Brain microvascular endothelial cell (primary cell): ENCODE data around the gene KCNQ1.

Experiments used
- DNase-seq: peaks from one replicate; pipeline ENCODE4 v3.0.0-alpha.2; 2020
- H3K27ac ChIP-seq: fragments of 250-450 bp; sonication (Bioruptor Pico); 2 replicates; pipeline ENCODE4 v1.5.1; 2020; ENCODE audit warnings: mild to moderate bottlenecking, moderate library complexity
- H3K27me3 ChIP-seq: fragments of 250-450 bp; sonication (Bioruptor Pico); replicated peaks from 2 replicates; pipeline ENCODE4 v1.5.1; 2020; ENCODE audit warnings: mild to moderate bottlenecking
- H3K36me3 ChIP-seq: fragments of 250-450 bp; sonication (Bioruptor Pico); replicated peaks from 2 replicates; pipeline ENCODE4 v1.5.1; 2020; ENCODE audit warnings: mild to moderate bottlenecking
- H3K4me3 ChIP-seq: 2 replicates; pipeline ENCODE4 v1.5.1; 2011; ENCODE audit warnings: low read depth, mild to moderate bottlenecking, control low read depth, low read length, moderate library complexity
- in situ Hi-C: cut with HindIII; loops from 2 replicates; pipeline ENCODE4 v1.10.0; 2017; ENCODE audit warnings: low sequenced_read_pairs, low pct_ligation_motif_present
- TF ChIP-seq, protein P1 (sequence below): IDR thresholded peaks from 2 replicates; pipeline ENCODE4 v1.5.1; 2011; ENCODE audit warnings: low read depth, mild to moderate bottlenecking, moderate library complexity, low read length, control low read depth, inconsistent platforms; ENCODE audit errors: missing control alignments

The KCNQ1 gene

DNA sequence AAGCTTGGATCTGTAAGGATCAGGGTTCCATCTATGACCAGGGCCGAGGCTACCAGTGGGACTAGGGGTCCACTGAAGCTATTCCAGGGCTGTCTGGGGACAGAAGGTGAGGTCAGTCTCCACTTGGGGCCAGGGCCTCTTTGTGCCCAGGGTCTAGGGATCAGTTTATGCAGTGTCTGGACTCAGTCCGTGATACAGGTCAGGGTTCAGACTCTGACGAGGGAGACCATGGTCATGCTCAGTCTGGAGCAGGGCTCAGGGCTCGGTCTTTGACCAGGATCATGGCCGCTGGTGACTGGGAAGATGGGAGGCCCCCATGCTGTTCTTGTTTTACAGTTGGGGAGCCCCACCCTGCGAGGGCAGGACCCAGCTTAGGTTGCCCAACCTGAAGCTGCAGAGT, 32.5 kb upstream of the KCNQ1 start:
- no peak overlapping the region for H3K27ac ChIP-seq
- in situ Hi-C loops = no loop called here
- TF ChIP-seq, protein P1, sequence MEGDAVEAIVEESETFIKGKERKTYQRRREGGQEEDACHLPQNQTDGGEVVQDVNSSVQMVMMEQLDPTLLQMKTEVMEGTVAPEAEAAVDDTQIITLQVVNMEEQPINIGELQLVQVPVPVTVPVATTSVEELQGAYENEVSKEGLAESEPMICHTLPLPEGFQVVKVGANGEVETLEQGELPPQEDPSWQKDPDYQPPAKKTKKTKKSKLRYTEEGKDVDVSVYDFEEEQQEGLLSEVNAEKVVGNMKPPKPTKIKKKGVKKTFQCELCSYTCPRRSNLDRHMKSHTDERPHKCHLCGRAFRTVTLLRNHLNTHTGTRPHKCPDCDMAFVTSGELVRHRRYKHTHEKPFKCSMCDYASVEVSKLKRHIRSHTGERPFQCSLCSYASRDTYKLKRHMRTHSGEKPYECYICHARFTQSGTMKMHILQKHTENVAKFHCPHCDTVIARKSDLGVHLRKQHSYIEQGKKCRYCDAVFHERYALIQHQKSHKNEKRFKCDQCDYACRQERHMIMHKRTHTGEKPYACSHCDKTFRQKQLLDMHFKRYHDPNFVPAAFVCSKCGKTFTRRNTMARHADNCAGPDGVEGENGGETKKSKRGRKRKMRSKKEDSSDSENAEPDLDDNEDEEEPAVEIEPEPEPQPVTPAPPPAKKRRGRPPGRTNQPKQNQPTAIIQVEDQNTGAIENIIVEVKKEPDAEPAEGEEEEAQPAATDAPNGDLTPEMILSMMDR = no peak
- no peak for DNase-seq
- H3K36me3 ChIP-seq = no peaks in the 10 kb centered on the region
- H3K4me3 ChIP-seq = no peak overlapping the region
- peaks cover 2% of the 10 kb centered on the region for H3K27me3 ChIP-seq

DNA sequence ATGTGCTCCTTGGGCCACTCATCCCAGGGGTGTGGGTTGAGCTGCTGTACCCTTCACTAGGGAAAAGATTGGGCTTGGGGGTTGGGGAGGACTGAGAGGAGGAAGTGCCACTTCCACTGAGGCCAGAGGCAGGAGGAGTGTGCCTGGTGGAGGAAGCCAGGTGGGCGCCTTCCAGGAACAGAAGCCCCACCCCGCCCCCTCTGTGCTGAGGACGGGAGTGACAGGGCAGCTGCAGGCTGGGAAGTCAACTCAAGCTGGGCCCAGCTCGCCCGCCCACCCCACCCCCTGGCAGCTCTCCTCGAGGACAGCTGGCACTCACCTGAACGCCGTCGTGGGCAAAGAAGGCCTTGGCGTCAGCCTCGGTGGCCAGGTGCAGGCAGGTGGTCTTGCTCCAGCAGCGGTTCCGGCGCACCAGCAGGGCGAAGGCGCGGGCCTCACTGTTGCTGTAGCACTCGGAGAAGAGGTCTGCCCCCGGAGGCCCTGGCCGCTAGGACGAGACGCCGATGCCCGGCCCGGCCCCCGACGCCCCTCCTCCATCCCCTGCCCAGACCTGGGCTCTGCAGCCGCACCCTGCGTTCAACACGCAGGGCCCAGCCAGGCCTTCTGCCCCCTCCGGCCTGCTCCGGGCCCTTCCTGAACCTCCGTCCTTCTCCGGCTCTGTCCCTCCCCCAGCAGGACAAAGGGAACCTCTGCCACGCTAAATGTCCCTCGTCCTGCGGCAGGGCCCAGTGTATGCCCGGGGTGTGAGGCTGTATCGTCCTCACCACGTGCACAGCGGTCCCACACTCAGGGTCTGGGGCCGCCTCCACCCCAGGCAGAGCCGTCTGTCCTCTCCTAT, 30.8 kb upstream of the KCNQ1 start:
- H3K27ac ChIP-seq = no peak overlapping the region
- TF ChIP-seq, protein P1 = no peak
- no peak for DNase-seq
- no peak overlapping the region for H3K4me3 ChIP-seq
- peaks cover 2% of the 10 kb centered on the region for H3K27me3 ChIP-seq
- in situ Hi-C loops = no loop called here
- no peaks in the 10 kb centered on the region for H3K36me3 ChIP-seq

DNA sequence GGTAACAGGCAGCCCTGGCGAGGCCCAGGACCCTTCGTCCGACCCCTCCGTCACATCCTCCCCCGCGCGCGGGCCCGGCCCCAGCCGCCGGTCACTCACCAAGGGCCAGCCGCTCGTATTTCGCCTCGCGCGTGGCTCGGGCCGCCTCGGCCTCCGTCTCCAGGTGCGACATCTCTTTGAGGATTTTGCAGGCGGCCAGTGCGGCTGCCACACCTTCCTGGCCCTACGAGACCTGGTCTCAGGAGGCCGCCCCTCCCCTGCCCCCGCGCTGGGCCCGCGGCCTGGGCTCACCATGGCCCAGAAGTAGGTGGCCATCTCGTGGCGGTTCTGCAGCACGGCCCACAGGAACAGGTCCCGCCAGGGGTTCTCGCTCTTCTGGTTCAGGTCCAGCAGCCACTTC, 30.2 kb upstream of the KCNQ1 start:
- Histone ChIP-seq H3K4me3 (no peak overlapping the region), H3K36me3 (no peaks in the 10 kb centered on the region), H3K27ac (no peak overlapping the region), H3K27me3 (no peaks in the 10 kb centered on the region)
- in situ Hi-C loops = no loop called here
- TF ChIP-seq, protein P1 = no peak
- no peak for DNase-seq

DNA sequence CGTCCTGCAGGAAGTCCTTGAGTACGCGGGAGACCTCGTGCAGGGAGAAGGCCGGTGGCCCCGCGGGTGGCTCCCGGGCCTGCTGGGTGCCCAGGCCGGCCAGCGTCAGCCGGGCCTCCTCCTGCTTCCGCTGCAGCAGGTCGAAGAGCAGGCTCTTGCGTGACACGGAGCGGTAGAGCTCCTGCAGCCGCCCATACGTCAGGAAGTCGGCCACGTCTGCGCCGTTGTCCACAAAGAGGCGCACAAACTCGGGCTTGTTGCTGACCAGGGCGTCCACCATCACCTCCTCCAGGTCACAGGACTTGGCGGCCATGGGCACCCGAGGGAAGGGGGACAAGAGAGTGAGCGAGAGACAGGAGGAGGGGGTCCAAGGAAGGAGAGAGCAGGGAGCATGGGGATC, 29.6 kb upstream of the KCNQ1 start:
- no peak overlapping the region for H3K27ac ChIP-seq
- H3K4me3 ChIP-seq = no peak overlapping the region
- no peak for DNase-seq
- TF ChIP-seq, protein P1 = no peak
- H3K27me3 ChIP-seq = no peaks in the 10 kb centered on the region
- no peaks in the 10 kb centered on the region for H3K36me3 ChIP-seq
- in situ Hi-C loops = no loop called here

DNA sequence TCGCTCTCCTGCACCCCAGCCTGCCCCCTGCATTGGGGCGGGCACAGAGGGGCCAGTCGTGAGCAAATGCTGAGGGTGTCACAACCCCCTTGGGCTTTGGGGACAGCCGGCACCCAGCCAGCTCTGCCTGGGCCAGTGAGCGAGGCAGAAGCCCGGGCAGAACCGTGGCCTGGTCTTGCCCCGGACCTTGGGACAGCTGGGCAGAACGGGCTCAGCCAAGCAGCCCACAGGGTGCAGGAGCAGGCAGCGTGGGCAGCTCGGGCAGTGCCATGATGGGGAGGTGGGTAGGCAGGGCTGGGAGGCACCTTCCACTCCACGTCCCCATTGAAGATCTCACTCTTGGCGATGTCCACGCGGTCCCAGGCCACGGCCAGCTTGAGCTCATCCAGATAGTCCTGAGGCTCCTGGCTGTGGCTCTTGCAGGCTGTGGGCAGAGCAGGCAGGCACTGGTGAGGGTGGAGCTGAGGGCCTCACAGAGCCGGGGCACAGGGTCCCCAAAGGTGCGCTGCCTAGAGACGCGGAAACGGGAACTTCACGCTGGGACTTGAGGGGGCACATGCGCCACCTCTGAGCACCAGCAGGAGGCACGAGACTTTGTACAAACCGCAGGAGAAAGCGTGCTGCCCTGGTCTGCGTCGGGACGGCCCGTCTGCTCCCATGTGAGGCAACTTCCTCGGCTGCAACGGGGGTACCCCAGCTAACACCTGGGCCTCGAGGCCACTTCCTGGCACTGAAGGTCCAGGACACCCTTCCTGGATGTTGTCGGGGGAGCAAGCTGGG, 29.0 kb upstream of the KCNQ1 start:
- Histone ChIP-seq H3K27ac (no peak overlapping the region), H3K4me3 (no peak overlapping the region), H3K36me3 (no peaks in the 10 kb centered on the region), H3K27me3 (no peaks in the 10 kb centered on the region)
- in situ Hi-C loops = no loop called here
- no peak for DNase-seq
- TF ChIP-seq, protein P1 = no peak
